SK-N-SH (cell line): ENCODE results near the gene C1orf210.

ENCODE experiments used
- MEF2A ChIP-seq: IDR thresholded peaks from 2 replicates; pipeline ENCODE4 v1.4.0; 2012; ENCODE audit warnings: low read depth, borderline replicate concordance
- TF ChIP-seq, protein P1 (sequence below): fragments of 200-600 bp; sonication (generic); IDR thresholded peaks from 2 replicates; pipeline ENCODE4 v1.6.1; 2017; ENCODE audit warnings: antibody characterized with exemption, mild to moderate bottlenecking, moderate library complexity

DNA sequence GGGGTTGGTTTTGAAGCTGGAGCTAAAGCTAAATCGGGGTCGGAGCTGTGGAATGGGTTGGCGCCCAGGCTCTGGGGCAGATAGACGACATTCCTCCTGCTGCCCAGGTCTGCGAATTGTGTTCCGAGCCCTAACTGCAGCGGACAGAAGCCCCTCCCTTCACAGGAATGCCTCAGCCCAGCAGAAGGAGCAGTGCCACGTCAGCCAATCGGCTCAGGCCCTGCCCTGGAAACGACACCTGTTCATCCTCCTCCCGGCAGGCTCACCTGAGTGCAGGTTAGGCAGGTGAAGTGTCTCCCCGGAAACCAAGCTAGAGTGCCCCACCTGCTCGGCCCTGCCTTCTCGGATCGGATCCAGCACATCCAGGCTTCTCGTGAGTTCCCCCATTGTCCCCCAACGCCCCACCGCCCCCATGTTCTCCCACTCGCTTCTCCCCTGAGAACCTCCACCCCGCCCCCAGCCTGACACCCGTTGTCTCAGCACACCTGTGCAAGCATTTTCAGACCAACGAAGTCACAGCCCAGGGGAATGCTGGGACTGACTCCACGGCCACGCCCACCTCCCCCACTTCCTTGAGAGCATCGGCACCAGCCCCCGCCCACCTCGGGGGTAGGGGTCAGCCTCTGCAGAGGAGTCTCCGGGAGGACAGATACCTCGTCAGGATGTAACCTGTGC, 14.8 kb downstream of the C1orf210 start:
- no peak for TF ChIP-seq MEF2A
- TF ChIP-seq, protein P1, sequence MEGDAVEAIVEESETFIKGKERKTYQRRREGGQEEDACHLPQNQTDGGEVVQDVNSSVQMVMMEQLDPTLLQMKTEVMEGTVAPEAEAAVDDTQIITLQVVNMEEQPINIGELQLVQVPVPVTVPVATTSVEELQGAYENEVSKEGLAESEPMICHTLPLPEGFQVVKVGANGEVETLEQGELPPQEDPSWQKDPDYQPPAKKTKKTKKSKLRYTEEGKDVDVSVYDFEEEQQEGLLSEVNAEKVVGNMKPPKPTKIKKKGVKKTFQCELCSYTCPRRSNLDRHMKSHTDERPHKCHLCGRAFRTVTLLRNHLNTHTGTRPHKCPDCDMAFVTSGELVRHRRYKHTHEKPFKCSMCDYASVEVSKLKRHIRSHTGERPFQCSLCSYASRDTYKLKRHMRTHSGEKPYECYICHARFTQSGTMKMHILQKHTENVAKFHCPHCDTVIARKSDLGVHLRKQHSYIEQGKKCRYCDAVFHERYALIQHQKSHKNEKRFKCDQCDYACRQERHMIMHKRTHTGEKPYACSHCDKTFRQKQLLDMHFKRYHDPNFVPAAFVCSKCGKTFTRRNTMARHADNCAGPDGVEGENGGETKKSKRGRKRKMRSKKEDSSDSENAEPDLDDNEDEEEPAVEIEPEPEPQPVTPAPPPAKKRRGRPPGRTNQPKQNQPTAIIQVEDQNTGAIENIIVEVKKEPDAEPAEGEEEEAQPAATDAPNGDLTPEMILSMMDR: no peak
